Stomach (tissue), 9 donors: ENCODE measurements around the gene ABHD17C. TPM values are rescaled to one million over a fixed set of nuclear protein-coding genes. Genes with fewer than 3 reads are reported as not detected.

ENCODE experiments used
- DNase-seq, 2 donors: peaks; one replicate each; pipeline versions ENCODE4 v3.0.0 to v3.0.0-alpha.2; 2013 to 2019
- H3K27ac ChIP-seq, 5 donors: fragments of 200-600 bp in 4 of 5; sonication (generic) in 4 of 5; one replicate each; pipeline ENCODE4 v1.5.1; 2013 to 2019; ENCODE audit warnings: mild to moderate bottlenecking in 1 of 5, moderate library complexity in 1 of 5
- H3K27me3 ChIP-seq, 3 donors: fragments of 200-600 bp; sonication (generic); one replicate each; pipeline ENCODE4 v1.5.1; 2017 to 2019; ENCODE audit warnings: mixed run types in 1 of 3
- H3K36me3 ChIP-seq, 4 donors: fragments of 200-600 bp; sonication (generic); 1 replicate in 3 of 4; 2 replicates in 1 of 4; pipeline ENCODE4 v1.5.1; 2016 to 2019
- H3K4me1 ChIP-seq, 4 donors: fragments of 200-600 bp; sonication (generic); one replicate each; pipeline ENCODE4 v1.5.1; 2016 to 2019
- H3K4me3 ChIP-seq, 4 donors: fragments of 200-600 bp; sonication (generic) in 3 of 4; one replicate each; pipeline ENCODE4 v1.5.1; 2016 to 2019; ENCODE audit warnings: mild to moderate bottlenecking in 1 of 4
- H3K9me3 ChIP-seq, 4 donors: fragments of 200-600 bp; sonication (generic); one replicate each; pipeline ENCODE4 v1.5.1; 2016 to 2019
- EP300 ChIP-seq: sonication (generic); formaldehyde crosslinking; IDR thresholded peaks from one replicate; pipeline ENCODE4 v1.6.1; 2017; ENCODE audit warnings: antibody characterized with exemption
- POLR2A ChIP-seq, 4 donors: fragments of 450-650 bp; IDR thresholded peaks; one replicate each; pipeline ENCODE4 v1.6.1; 2016; ENCODE audit warnings: antibody characterized with exemption in 4 of 4, control low read depth in 2 of 4, mild to moderate bottlenecking in 1 of 4, moderate library complexity in 1 of 4
- POLR2AphosphoS5 ChIP-seq, 3 donors: sonication (generic); formaldehyde crosslinking; IDR thresholded peaks; one replicate each; pipeline ENCODE4 v1.6.1; 2016; ENCODE audit warnings: antibody characterized with exemption in 3 of 3
- WGBS, 5 donors: extraction: QIAGEN DNeasy Blood & Tissue Kit in 3 of 5; methylation state at CpG; one replicate each; pipeline versions ENCODE4 v1.1.5 to v1.1.7; 2013 to 2018; 5-methylcytosine and 5-hydroxymethylcytosine counted together
- intact Hi-C: fragments of 100-400 bp; cut with DNase I; formaldehyde crosslinking; loops from one replicate; pipeline ENCODE4 v1.15.1; 2023; ENCODE audit warnings: low total_unique reads
- polyA plus RNA-seq, 3 donors: library from polyadenylated mRNA; stranded (reverse); fragments of 200-250 nt; gene quantifications; one replicate each; pipeline ENCODE4 v1.2.3, GENCODE V29; 2013
- total RNA-seq, 5 donors: library from RNA; depleted of rRNA; stranded (reverse); fragments of >200 nt; gene quantifications; one replicate each; pipeline versions ENCODE4 v1.1.0 to v1.2.3, GENCODE V29; 2014 to 2016
- TF ChIP-seq, protein P1 (sequence below), 7 experiments: fragments of 450-650 bp in 4 of 7; fragments of 200-600 bp in 3 of 7; sonication (generic) in 3 of 7; IDR thresholded peaks; one replicate each; pipeline ENCODE4 v1.5.1; 2016 to 2019; ENCODE audit warnings: antibody characterized with exemption in 7 of 7, control low read depth in 2 of 7, mild to moderate bottlenecking in 1 of 7
- donor health status: healthy with polysubstance abuse.
- donor health status: Bipolar disorder and iron deficiency.
- donor health status: healthy.

The ABHD17C gene
- total and polyA plus RNA-seq, 8 donors = 1.2 to 55.3 (median 21.1) TPM

DNA sequence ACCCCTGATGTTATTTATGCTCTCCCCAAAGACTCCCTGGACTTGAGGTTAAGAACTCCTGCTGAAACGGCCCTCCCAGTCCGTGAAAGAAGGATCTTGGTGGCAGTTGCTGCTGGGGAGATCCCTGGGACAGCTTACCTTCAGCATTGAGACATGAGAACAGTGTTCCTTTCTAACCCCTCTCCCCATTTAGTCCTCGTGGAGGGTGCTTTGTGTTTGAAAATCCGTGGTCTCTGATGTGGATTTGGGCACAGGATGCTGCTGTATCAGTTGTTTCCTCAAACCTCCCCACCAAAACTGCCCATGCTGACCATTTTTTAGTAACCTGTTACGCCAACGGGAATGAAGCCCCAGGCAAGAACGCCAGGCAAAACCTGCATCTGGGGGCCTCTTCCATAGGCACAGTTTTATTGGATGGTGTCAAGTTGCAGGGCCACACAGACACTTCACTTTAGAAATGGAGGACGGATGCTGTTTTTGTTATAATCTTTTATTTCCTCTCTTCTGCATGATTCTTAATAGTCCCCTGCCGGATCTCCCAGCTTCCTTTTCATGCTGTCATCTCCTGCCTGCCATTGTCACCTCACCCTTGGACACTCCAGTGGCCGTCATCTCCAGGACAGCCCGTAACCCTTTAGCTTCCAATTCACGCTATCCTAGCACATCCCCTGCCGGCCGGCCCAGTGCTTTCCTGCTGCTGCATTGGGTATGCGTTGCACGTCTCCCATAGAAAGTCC is 52.4 kb downstream of the ABHD17C start:
- no peak for DNase-seq
- H3K4me3 ChIP-seq = no peak overlapping the region
- WGBS, 5 donors = 70 to 82% (median 77%) methylated on average over 16 of the region's 16 CpGs
- peaks cover 0 to 18% (median 15%) of the 10 kb centered on the region in 4 donors for H3K36me3 ChIP-seq
- H3K9me3 ChIP-seq = no peaks in the 10 kb centered on the region
- intact Hi-C loops = no loop called here
- TF ChIP-seq, protein P1, sequence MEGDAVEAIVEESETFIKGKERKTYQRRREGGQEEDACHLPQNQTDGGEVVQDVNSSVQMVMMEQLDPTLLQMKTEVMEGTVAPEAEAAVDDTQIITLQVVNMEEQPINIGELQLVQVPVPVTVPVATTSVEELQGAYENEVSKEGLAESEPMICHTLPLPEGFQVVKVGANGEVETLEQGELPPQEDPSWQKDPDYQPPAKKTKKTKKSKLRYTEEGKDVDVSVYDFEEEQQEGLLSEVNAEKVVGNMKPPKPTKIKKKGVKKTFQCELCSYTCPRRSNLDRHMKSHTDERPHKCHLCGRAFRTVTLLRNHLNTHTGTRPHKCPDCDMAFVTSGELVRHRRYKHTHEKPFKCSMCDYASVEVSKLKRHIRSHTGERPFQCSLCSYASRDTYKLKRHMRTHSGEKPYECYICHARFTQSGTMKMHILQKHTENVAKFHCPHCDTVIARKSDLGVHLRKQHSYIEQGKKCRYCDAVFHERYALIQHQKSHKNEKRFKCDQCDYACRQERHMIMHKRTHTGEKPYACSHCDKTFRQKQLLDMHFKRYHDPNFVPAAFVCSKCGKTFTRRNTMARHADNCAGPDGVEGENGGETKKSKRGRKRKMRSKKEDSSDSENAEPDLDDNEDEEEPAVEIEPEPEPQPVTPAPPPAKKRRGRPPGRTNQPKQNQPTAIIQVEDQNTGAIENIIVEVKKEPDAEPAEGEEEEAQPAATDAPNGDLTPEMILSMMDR (IDR thresholded peaks at IDR 0.05) = no peak
- TF ChIP-seq POLR2AphosphoS5 (IDR thresholded peaks at IDR 0.05) = no peak
- peaks cover 13 to 31% (median 20%) of the 10 kb centered on the region in 4 donors for H3K4me1 ChIP-seq
- H3K27ac ChIP-seq = no peak overlapping the region
- H3K27me3 ChIP-seq = no peaks in the 10 kb centered on the region

DNA sequence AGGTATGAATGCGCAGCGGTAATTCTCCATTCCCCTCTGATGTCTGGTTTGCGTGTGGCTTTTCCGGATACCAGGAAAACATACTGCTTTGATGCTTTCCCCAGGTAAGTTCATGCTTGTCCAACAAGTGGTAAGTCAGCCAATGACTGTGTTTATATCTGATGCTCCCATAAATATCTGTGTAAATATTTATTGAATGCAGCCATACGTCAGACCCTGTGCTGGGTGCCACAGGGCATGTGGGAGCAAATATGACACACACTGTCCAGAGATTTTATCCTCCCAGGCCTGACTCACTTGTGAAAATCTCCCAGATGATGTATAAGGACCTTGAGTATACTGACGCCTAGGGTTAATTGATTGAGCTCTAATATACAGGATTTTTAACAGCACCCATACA is 54.5 kb downstream of the ABHD17C start:
- intact Hi-C loops = no loop called here
- H3K4me1 ChIP-seq = peaks cover 0 to 13% (median 7%) of the 10 kb centered on the region in 4 donors
- WGBS, 5 donors = 84 to 91% (median 87%) methylated on average over 6 of the region's 6 CpGs
- H3K9me3 ChIP-seq = no peaks in the 10 kb centered on the region
- TF ChIP-seq, protein P1 (IDR thresholded peaks at IDR 0.05) = no peak
- no peak for TF ChIP-seq EP300
- TF ChIP-seq POLR2A (IDR thresholded peaks at IDR 0.05) = no peak
- TF ChIP-seq POLR2AphosphoS5 (IDR thresholded peaks at IDR 0.05) = no peak
- no peak for DNase-seq
- peaks cover 5 to 25% (median 22%) of the 10 kb centered on the region in 4 donors for H3K36me3 ChIP-seq
- no peak overlapping the region for H3K4me3 ChIP-seq
- H3K27me3 ChIP-seq = no peaks in the 10 kb centered on the region
- H3K27ac ChIP-seq = no peak overlapping the region

DNA sequence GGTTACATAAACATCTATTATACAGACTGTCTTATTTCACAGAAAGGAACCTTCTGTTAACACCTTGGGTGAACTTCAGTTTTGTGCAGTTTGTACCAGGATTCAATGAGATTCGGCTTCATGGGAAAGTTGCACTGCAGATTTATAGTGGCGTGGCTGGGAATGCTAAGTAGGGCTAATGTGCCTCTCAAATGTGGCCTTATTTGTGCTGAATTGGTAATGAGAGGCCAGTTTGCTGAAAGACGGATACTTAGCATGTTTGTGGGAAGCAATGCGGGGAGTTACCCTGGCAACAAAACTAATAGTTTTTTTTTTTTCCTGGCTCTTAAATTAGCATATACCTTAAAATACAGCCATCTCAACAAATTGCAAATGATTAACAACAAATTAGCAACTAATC is 55.5 kb downstream of the ABHD17C start:
- Histone ChIP-seq H3K9me3 (no peaks in the 10 kb centered on the region), H3K4me3 (no peak overlapping the region), H3K36me3 (peaks cover 5 to 33% (median 28%) of the 10 kb centered on the region in 4 donors), H3K27ac (no peak overlapping the region), H3K27me3 (no peaks in the 10 kb centered on the region), H3K4me1 (peaks cover 0 to 6% (median 2%) of the 10 kb centered on the region in 4 donors)
- DNase-seq = no peak
- intact Hi-C loops = no loop called here
- TF ChIP-seq POLR2AphosphoS5 (IDR thresholded peaks at IDR 0.05) (no peak), EP300 (no peak), POLR2A (IDR thresholded peaks at IDR 0.05) (no peak)
- TF ChIP-seq, protein P1 (IDR thresholded peaks at IDR 0.05) = no peak
- 91 to 97% (median 92%) methylated on average over 4 of the region's 4 CpGs for WGBS, 5 donors

DNA sequence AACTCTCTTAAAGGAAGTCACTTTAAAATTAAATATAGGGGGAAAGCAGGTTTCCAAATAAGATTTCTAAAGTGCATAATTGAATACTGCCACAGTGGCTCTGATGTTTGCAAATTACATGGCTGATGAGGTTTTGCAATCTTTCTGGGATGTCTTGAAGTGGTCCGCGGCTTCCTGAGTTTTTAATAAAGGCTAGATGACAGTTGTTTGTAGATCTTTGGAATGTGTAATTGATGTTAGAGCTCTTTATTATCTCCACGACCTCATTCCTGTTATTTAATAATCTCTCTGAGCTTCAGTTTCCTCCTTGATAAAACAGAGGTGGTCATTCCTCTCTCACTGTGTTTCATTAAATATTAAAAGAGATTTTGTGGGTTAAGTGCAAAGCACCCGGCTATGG is 57.1 kb downstream of the ABHD17C start:
- Histone ChIP-seq H3K4me1 (peaks cover 0 to 6% (median 2%) of the 10 kb centered on the region in 4 donors), H3K27ac (no peak overlapping the region), H3K4me3 (no peak overlapping the region), H3K27me3 (no peaks in the 10 kb centered on the region), H3K9me3 (no peaks in the 10 kb centered on the region), H3K36me3 (peaks cover 5 to 42% (median 30%) of the 10 kb centered on the region in 4 donors)
- WGBS, 5 donors = 45 to 66% (median 50%) methylated on average over 4 of the region's 4 CpGs
- TF ChIP-seq EP300 (no peak), POLR2AphosphoS5 (IDR thresholded peaks at IDR 0.05) (no peak), POLR2A (IDR thresholded peaks at IDR 0.05) (no peak)
- TF ChIP-seq, protein P1 (IDR thresholded peaks at IDR 0.05) = no peak
- intact Hi-C loops = no loop called here
- DNase-seq = no peak
